Gastrocnemius medialis (tissue), 4 donors: ENCODE data around the gene PTGDR. TPM values are rescaled to one million over a fixed set of nuclear protein-coding genes. Genes with fewer than 3 reads are reported as not detected.

ENCODE experiments used
- ATAC-seq, 2 donors: fragments of 150-250 bp; one replicate each; pipeline ENCODE4 v1.9.1; 2016
- DNase-seq, 2 donors: peaks; one replicate each; pipeline ENCODE4 v3.0.0-alpha.2; 2019
- H3K27ac ChIP-seq, 4 donors: fragments of 200-600 bp; sonication (generic); 1 replicate in 1 of 4; 2 replicates in 3 of 4; pipeline ENCODE4 v1.5.1; 2016 to 2018; ENCODE audit warnings: mild to moderate bottlenecking in 2 of 4, moderate library complexity in 1 of 4
- H3K27me3 ChIP-seq, 3 donors: fragments of 200-600 bp; sonication (generic) in 2 of 3; 1 replicate in 1 of 3; 2 replicates in 2 of 3; pipeline versions ENCODE4 v1.5.1 to v1.6.0; 2016 to 2019; ENCODE audit warnings: mild to moderate bottlenecking in 1 of 3, moderate library complexity in 1 of 3
- H3K36me3 ChIP-seq, 2 donors: fragments of 200-600 bp; sonication (generic) in 1 of 2; one replicate each; pipeline ENCODE4 v1.5.1; 2017 to 2018
- H3K4me1 ChIP-seq, 2 donors: fragments of 200-600 bp; sonication (generic) in 1 of 2; one replicate each; pipeline ENCODE4 v1.5.1; 2016 to 2017; ENCODE audit warnings: mild to moderate bottlenecking in 2 of 2
- H3K4me3 ChIP-seq, 4 donors: fragments of 200-600 bp; sonication (generic) in 3 of 4; 1 replicate in 1 of 4; 2 replicates in 3 of 4; pipeline ENCODE4 v1.5.1; 2016 to 2019; ENCODE audit warnings: mild to moderate bottlenecking in 2 of 4
- H3K9me3 ChIP-seq, 3 donors: fragments of 200-600 bp; sonication (generic) in 2 of 3; 1 replicate in 1 of 3; 2 replicates in 2 of 3; pipeline ENCODE4 v1.5.1; 2016 to 2019
- POLR2A ChIP-seq, 2 donors: fragments of 450-650 bp; IDR thresholded peaks; one replicate each; pipeline ENCODE4 v1.6.1; 2017; ENCODE audit warnings: antibody characterized with exemption in 2 of 2, mild to moderate bottlenecking in 2 of 2, moderate library complexity in 2 of 2
- in situ Hi-C, 4 donors: fragments of 200-750 bp; cut with MboI; loops; one replicate each; pipeline versions ENCODE4 v1.15.0 to v1.8.0; 2017; ENCODE audit warnings: low sequenced_read_pairs in 4 of 4
- intact Hi-C: fragments of 100-400 bp; cut with DNase I; formaldehyde crosslinking; loops from one replicate; pipeline ENCODE4 v1.15.1; 2023; ENCODE audit warnings: low total_unique reads
- total RNA-seq, 4 donors: library from RNA; depleted of rRNA; stranded (reverse); fragments of >200 nt; gene quantifications; one replicate each; pipeline versions ENCODE4 v1.1.0 to v1.2.3, GENCODE V29; 2016
- TF ChIP-seq, protein P1 (sequence below), 5 experiments: fragments of 450-650 bp in 3 of 5; fragments of 200-600 bp in 2 of 5; sonication (generic) in 2 of 5; IDR thresholded peaks in 4 of 5; conservative IDR thresholded peaks in 1 of 5; 1 replicate in 4 of 5; 2 replicates in 1 of 5; pipeline ENCODE4 v1.5.1; 2016 to 2019; ENCODE audit warnings: antibody characterized with exemption in 5 of 5, mild to moderate bottlenecking in 3 of 5, moderate library complexity in 3 of 5

Gene PTGDR
- total RNA-seq, 4 donors from 2014 or later: 0.25 to 0.84 TPM; not detected in 2

DNA sequence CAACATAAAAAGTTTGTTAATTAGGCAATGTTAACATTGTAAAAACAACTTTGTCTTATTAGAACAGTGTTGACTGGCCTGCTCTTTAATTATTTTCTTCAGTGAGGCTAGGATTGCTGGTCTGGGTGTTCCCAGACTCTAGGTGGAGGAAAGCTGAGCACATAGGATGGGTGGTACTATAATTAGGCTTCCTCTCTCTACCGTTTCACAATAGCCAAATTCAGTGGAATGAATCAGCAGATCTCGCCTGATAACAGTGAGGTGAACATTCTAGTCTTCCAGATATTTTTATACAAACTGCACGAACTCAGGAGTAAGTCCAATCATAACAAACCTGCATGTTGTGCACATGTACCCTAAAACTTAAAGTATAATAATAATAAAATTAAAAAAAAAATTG is 11.9 kb downstream of the PTGDR start:
- H3K27ac ChIP-seq: peak overlapping the region in 3 of 4 donors; percentile 24 to 46 (median 27)
- H3K4me1 ChIP-seq: no peaks in the 10 kb centered on the region
- H3K36me3 ChIP-seq: no peaks in the 10 kb centered on the region
- intact Hi-C loops (no loop called here), in situ Hi-C loops (no loop called here)
- no peaks in the 10 kb centered on the region for H3K9me3 ChIP-seq
- no peaks in the 10 kb centered on the region for H3K27me3 ChIP-seq
- DNase-seq: no peak
- H3K4me3 ChIP-seq: no peak overlapping the region
- TF ChIP-seq, protein P1, sequence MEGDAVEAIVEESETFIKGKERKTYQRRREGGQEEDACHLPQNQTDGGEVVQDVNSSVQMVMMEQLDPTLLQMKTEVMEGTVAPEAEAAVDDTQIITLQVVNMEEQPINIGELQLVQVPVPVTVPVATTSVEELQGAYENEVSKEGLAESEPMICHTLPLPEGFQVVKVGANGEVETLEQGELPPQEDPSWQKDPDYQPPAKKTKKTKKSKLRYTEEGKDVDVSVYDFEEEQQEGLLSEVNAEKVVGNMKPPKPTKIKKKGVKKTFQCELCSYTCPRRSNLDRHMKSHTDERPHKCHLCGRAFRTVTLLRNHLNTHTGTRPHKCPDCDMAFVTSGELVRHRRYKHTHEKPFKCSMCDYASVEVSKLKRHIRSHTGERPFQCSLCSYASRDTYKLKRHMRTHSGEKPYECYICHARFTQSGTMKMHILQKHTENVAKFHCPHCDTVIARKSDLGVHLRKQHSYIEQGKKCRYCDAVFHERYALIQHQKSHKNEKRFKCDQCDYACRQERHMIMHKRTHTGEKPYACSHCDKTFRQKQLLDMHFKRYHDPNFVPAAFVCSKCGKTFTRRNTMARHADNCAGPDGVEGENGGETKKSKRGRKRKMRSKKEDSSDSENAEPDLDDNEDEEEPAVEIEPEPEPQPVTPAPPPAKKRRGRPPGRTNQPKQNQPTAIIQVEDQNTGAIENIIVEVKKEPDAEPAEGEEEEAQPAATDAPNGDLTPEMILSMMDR (IDR thresholded peaks at IDR 0.05 in 4 of 5, conservative IDR thresholded peaks at IDR 0.05 in 1 of 5): no peak
- no peak for TF ChIP-seq POLR2A (IDR thresholded peaks at IDR 0.05)
- peak; percentile 65 to 66 for ATAC-seq

DNA sequence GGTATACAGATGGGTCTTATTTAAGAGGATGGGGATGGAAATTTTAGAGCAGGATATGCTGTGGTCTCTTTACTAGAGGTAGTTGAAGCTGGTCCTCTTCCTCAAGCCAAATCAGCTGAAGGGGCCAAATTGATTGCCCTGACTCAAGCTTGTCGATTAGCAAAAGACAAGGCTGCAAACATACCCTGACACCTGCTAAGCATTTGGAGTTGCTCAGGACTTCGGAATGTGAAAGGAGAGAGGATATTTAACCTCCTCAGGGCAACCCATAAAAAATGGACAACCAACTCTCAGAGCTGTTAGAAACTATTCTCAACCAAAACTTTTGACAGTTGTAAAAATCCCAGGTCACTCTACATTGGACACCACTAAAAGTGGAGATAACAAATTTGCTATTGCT is 15.6 kb downstream of the PTGDR start:
- intact Hi-C loops (no loop called here), in situ Hi-C loops (no loop called here)
- no peak for DNase-seq
- Histone ChIP-seq H3K36me3 (no peaks in the 10 kb centered on the region), H3K4me1 (no peaks in the 10 kb centered on the region), H3K27ac (no peak overlapping the region), H3K4me3 (no peak overlapping the region), H3K27me3 (no peaks in the 10 kb centered on the region), H3K9me3 (no peaks in the 10 kb centered on the region)
- TF ChIP-seq, protein P1 (IDR thresholded peaks at IDR 0.05 in 4 of 5, conservative IDR thresholded peaks at IDR 0.05 in 1 of 5): no peak
- TF ChIP-seq POLR2A (IDR thresholded peaks at IDR 0.05): no peak
- ATAC-seq: no peak

- H3K9me3 ChIP-seq: no peaks in the 10 kb centered on the region
- no peak overlapping the region for H3K4me3 ChIP-seq
- in situ Hi-C loops (no loop called here), intact Hi-C loops (no loop called here)
- TF ChIP-seq, protein P1 (IDR thresholded peaks at IDR 0.05 in 4 of 5, conservative IDR thresholded peaks at IDR 0.05 in 1 of 5): no peak
- no peak for TF ChIP-seq POLR2A (IDR thresholded peaks at IDR 0.05)
- no peak overlapping the region for H3K27ac ChIP-seq
- ATAC-seq (no peak), DNase-seq (no peak)
- no peaks in the 10 kb centered on the region for H3K27me3 ChIP-seq
- no peaks in the 10 kb centered on the region for H3K4me1 ChIP-seq
- no peaks in the 10 kb centered on the region for H3K36me3 ChIP-seq
Observed at GRCh38 chr14:52286661-52287649, 19.5 kb downstream of the PTGDR start.

- DNase-seq (no peak), ATAC-seq (no peak)
- intact Hi-C loops: no loop called here
- Histone ChIP-seq H3K4me3 (no peak overlapping the region), H3K27ac (no peak overlapping the region), H3K27me3 (no peaks in the 10 kb centered on the region), H3K4me1 (no peaks in the 10 kb centered on the region), H3K36me3 (no peaks in the 10 kb centered on the region), H3K9me3 (no peaks in the 10 kb centered on the region)
- in situ Hi-C loops: loop anchor here in 1 of 4 donors (5.0 kb wide), 1 partner anchor 176 kb away; no protein-coding TSS in a partner anchor
- TF ChIP-seq, protein P1 (IDR thresholded peaks at IDR 0.05 in 4 of 5, conservative IDR thresholded peaks at IDR 0.05 in 1 of 5): no peak
- TF ChIP-seq POLR2A (IDR thresholded peaks at IDR 0.05): no peak
Observed at GRCh38 chr14:52296378-52296777, 28.9 kb downstream of the PTGDR start.
